ENCODE results near the gene RHOH.

The RHOH gene

DNA sequence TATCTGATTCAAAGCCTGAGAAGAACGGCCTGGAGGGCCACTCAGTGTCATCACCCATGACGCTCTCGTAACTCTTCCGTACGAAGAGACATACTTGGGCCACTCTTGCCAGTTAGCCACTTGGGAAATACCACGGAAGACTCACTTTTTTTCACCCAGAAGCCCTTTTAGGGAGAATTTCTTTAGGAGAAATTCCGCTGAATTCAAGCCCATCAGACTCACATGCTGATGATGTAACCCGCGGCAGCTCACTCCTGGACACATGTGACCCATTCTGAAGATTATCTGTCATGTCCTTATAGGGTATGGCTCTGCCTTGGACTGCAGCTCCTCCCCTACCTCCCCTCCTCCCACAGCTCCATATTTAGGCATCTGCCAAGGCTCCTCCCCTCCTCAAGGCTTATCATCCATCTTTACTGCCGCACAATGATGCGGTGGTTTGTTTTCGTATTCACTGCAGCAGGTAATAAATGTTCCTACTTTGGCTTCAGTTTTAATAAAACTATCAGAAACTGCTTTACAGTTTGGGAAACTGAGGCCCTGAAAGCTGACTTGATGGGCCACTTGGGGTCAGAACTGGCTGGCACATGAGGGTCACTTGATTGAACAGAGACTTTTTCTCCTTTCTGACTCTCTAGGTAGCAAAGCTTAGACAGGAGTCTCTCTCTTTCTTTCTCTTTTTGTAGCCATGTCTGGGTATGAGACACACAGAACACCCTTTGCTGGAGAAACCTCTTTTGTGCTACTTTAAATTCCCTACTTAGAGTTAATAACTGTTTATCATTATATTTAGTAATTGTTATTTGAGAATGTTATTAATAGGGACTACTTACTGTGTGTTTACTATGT, 42.1 kb downstream of the RHOH start:
- no peak for DNase-seq

DNA sequence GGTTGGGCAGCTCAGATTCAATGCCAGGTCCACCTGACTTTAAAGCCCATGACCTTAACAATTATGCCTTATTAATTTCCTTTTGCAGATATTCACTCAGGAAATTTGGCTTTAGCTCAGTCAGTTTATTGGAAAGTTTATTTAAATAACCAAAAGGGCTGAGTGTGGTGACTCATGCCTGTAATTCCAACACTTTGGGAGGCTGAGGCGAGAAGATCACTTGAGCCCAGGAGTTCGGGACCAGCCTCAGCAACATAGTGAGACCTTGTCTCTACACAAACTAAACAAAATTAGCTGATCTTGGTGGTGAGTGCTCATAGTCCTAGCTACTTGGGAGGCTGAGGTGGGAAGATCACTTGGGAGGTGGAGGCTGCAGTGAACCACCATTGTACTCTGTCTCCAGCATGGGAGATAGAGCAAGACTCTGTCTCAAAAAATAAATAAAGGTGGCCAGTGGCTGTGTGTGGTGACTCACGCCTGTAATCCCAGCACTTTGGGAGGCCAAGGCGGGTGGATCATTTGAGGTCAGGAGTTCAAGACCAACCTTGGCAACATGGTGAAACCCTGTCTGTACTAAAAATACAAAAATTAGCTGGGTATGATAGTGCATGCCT, 43.3 kb downstream of the RHOH start:
- no peak for DNase-seq

DNA sequence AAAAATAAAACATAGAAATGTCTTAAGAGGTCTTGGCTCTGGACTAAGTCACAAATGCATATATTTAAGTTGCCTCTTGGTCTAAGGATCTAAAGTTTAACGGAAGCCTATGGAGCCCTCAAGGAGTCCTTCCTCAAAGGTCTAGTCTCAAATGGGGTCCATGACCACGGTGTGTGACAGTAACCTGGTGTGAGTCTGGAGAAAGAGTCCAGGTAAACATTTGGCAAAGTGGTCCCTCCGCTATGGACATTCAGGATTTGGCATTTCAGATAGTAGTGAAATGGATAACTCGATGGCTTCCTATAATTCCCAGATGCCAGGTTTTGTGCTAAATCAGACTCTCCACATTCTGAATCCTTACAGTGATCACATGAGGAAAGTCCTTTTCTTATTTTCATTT, 44.2 kb downstream of the RHOH start:
- DNase-seq = no peak

DNA sequence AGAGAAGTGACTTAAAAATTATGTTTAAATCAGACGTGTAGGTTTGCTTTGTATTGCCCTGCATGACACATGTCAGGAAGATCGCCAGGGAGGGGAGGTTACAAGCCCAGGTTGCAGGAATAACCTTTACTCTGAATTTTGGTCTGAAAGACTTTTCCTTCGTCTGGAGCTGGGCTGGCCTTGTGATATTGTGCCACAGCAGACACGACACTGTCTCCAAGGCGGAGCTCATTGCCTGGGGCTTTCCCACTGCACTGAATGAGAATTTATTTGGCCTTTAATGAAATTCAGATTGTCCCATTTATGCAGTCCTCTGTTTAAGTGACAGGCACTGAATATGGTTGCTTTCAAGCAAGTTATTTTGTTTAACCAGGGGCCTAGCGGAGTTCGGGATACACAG, 45.1 kb downstream of the RHOH start:
- DNase-seq = no peak

DNA sequence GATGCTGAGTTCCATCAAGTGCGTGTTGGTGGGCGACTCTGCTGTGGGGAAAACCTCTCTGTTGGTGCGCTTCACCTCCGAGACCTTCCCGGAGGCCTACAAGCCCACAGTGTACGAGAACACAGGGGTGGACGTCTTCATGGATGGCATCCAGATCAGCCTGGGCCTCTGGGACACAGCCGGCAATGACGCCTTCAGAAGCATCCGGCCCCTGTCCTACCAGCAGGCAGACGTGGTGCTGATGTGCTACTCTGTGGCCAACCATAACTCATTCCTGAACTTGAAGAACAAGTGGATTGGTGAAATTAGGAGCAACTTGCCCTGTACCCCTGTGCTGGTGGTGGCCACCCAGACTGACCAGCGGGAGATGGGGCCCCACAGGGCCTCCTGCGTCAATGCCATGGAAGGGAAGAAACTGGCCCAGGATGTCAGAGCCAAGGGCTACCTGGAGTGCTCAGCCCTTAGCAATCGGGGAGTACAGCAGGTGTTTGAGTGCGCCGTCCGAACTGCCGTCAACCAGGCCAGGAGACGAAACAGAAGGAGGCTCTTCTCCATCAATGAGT, 46.6 kb downstream of the RHOH start:
- no peak for DNase-seq

DNA sequence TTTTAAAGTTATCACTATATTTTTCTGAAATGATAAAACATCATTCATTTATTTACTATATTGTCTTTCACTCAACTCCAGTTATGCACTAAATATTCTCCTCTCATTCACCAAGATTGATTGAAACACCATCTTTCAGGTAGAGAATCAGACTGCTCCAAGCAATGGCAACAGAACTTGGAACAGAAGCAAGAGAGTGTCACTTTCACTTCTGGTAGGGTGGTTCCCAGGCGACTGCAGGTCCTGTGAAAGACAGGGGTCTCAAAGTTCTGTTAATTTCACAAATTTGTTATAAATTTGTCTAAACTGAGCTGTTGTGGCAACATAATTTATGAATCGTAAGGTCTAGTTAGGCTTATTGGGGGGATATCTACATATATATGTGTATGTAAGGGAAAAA, 47.8 kb downstream of the RHOH start:
- DNase-seq = no peak

DNA sequence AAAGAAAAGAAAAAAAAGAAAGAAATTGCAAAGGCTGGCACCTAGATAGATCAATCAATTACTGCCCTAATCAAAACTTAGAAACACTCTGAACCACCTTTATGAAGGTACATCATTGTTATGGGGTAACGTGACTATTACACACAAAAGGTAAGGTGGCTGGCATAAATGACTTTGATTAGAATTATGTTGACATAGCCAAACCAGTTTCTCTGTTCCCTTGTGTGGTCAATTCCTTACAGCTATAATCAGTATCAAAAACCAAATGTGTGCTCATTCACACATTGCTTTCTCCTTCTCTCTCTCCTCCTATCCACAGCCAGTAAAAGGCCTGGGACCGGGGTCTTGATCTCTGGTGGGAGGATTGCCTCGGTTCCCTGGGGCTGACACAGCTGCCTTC, 48.7 kb downstream of the RHOH start:
- DNase-seq = no peak

DNA sequence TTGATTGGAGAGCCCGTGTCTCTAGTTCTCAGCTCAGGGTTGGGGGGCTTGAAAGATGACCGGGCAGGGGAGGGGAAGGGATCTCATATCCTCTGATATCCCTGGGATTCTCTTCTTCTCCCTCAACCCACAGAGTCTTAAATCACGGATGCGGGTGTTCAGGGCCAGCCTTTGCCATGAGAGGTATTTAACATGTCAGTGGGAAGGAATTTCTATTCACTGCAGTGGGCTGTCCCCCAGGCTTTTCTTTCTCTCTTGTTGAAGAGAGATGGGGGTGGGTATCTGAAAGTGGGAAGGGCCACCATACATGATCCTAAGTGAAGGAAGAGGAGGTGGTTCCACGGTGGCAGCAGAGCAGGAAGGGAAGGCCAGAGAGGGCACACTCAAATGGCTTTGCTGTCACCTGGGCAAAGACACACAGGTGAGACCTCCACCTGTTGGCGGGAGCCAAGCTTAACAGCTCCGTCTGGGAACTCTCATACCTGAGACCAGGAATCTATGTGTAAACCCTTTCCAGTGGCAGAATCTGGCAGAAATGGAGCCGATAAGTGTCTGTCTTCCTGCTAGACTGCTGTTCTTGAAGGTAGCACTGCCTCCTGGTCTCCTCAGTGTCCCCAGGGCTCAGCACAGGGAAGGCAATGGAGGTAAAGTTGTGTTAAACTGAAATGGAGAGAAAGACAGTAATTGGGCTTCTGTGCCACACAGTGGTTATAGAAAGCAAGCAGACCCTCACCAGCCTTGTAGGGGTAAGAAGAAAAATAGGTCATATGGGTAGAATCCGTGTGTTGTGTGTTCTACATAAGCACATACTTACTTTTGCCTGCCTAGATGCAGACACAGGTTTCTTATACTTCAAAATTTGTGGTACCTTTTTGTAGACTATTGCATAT, 49.4 kb downstream of the RHOH start:
- no peak for DNase-seq

DNA sequence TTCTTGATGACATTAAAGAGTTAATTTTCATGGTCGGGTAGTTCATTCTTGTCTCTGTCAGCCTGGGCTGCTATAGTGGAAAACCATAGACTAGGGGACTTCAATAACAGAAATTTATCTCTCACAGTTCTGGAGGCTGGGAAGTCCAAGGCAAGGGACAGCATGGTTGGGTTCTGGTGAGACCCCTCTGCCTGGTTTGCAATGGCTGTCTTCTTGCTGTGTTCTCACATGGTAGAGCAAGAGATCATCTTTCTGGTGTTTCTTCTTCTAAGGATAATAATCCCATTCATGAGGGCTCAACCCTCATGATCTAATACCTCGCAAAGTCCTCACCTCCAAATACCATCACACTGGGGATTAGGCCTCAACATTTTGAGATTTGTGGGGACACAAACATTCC, 50.1 kb downstream of the RHOH start:
- no peak for DNase-seq

DNA sequence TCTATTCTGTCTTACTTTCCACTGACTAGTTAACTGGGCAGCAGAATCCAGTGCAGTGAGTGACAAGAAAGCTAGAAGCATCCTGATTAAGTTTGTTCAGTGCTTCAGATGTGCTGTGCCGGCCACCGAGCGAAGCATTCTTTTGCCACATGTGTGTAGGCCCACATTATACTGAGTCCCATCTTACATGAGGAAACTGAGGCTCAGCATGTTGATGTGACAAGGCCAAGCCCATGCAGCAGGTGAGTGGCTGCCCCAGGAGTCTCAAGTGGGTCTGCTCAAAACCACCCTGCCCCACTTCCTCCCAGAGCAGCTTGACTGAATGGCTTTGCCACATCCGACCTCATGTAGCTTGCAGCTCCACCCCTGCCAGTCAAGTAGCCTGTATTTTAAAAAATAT, 50.5 kb downstream of the RHOH start:
- no peak for DNase-seq

DNA sequence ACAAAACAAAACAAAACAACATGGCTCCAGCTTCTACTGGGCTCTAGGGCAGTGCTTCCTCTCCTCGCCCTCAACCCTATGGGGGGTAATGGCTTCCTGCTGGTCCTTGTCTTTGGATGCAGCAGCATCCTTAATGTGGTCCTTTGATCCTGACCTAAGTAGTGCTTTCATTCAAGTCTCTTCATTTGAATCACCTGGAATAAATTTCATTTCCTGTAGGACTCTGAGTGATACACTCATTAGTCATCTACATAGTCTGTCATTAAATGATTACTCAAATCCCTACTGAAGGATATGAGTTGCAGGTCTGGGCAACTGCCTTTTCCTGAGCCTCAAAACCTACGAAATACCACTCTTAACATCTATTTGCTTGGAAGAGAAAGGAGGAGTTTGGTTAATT, 54.5 kb downstream of the RHOH start:
- DNase-seq = no peak

DNA sequence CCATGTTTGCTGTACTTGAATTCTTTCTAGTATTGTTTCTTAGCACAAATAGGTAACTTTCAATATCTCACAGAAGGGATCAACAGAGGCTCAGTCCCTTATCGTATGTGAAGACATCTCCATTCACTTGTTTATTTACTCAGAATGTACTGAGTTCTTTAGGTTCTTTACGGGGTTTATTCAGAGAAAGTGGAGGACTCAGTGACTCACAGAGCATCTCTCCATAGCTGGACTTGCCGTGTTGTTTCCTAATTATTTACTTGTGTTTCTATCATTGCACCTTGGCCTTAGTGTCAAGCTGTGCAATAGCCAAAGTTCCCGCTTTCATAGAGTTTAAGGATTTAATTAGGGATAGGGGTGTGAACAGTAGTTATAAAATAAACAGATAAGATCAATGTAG, 57.1 kb downstream of the RHOH start:
- DNase-seq = no peak

DNA sequence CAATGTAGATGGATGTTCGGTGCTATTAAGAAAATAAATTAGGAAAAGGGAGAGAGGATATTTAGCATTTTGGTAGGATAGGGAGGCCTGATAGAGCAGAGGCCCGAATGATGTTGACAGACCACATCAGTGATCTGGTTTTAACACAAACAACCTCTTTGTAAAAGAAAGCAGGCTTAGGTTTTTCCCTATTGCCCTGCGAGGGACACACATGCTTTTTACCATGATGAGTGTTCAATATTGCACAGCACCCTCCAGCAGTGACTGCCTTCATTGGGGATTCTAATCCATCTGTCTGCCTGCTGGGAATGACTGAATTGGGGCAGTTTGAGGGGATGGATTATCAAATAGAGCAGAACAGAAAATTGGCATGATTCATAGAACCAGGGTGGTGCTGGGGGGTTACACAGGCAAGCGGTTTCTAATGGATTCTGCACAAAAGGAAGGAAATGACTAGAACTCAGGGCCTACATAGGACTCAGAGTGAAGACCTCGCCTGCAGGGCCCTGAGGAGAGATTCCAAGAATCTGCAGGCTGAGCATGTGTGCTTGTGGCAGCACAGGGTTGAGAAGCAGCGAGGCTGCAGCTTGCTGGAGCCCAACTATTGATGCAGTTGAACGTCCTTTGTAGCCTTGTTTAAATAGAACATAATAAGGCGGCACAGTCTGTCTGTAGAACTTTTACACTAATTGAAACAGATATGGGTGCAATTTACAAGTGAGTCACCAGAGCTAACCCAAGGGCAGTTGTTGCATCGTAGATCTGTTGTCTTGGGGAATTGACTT, 58.0 kb downstream of the RHOH start:
- no peak for DNase-seq

DNA sequence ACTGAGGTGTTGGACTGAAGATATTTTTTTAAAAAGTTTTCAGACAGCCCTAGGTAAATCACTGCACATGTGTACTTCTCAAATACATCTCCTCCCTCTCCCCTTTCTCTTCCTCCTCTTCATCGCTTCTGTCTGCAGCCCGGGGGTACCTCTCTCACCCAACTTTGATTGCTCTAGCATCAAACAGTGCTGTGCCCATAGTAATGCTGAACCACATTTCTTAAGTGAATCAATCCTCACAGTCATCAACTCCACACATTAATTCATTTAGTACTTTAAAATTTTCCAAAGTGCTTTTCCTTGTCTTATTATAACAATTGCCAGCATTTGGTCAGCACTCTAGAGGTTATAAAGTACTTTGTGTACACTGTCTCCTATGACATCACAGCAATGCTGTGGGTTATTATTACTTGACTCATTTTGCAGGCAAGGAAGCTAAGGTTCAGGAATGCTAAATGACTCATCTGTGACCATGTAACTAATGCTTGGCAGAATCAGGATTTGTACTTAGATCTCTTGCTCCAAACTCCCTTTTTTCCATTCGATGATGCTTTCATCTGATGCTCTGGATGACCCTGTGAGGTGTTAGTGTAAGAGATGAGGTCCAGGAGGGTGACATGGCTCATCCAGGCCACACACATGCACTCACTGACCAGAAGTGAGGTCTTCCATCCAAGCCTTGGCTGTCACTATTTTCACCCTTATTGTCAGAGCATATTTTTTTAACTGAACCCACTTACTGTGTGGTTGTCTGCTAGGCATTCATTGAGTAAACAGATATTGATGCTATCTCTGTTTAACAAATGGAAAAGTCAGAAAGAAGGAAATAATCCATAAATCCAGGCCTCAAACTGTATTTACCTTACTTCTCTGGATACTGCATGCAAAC, 58.8 kb downstream of the RHOH start:
- DNase-seq = no peak

DNA sequence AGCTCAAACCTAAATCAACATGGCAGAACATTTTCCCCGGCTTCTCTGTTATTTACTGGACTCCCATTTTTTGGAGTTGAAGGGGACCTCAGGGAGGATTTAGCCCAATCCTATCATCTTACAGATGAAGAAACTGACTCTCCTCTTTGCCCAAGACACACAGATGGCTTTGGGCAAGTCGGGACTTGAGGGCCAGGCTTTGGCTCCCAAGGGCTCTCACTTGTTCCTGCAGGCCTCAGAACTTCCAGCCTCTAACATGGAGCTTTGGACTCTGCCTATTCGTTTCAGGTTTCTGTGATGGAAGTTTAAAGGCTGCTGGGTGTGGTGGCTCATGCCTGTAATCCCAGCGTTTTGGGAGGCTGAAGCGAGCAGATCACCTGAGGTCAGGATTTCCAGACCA, 59.5 kb downstream of the RHOH start:
- DNase-seq = no peak

DNA sequence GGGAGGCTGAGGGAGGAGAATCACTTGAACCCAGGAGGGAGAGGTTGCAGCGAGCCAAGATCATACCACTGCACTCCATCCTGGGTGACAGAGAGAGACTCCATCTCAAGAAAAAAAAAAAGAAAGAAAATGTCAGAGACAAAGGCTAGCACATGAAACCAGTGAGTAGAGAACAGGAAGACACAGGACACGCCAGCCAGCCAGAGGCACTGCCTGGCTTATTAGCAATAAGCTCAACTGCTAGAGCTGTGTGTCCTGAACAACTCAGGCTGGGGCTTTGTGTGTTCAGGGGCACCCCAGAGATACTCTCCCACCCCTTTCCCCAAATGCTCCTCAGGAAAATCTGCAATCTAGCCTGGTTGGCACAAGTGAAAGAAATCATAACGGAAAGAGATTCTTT, 60.0 kb downstream of the RHOH start:
- DNase-seq = no peak

DNA sequence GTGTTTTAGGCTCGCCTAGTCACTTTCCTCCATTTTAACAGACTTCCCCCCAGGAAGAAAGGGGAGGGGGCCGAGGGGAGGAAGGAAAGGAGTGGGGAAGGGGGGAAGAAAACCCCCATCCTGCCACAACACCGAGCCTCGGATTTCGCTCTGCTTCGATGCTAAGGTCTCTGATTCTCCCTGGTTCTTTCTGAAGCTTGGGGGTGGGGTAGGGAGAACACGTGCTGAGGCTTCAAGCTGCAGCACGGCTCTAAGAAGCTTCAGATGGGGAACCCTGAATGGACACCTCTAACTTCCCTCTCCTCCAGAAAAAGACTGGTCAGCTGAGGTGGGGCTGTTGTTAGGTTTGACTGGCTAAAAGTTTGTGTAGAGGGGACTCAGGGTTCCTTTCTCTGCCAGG, 61.8 kb downstream of the RHOH start:
- DNase-seq = no peak

DNA sequence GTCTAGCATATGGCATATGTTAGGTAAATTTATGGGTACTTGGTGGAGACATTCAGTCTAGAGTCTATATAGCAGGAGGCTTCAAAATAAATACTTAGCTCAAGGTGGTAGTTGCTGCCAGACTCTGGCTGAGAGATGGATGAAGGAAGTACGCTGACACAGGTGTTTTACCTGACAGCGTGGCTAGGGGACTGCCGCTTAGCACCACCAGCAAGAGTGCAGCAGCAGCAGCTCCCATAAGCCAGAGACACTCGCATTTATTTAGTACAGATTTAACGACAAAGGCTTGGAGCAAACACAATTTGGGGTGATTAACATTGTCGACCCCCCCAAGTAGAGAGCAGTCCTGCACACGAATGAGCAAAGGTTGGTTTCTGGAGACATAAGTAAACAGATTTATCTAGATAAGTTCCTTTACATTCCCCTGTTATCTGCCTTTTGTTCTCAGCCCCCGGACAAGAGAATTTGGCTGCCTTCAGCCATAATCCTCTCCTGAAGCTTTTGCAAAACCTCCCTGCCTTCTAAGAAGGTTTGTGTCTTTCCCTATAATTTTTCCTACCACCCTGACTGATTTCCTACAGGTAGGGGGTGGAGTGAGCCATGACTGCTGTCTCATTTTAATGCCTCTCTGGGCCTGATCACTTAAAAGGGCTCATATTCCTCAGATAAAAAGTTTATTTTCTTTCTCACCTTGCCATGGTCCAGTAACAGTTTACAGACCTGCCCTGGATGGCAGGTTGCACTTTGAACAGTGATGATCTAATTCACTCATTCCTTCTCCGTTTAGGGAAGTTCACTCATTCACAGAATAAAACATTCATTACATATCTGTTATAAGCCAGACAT, 64.6 kb downstream of the RHOH start:
- no peak for DNase-seq

DNA sequence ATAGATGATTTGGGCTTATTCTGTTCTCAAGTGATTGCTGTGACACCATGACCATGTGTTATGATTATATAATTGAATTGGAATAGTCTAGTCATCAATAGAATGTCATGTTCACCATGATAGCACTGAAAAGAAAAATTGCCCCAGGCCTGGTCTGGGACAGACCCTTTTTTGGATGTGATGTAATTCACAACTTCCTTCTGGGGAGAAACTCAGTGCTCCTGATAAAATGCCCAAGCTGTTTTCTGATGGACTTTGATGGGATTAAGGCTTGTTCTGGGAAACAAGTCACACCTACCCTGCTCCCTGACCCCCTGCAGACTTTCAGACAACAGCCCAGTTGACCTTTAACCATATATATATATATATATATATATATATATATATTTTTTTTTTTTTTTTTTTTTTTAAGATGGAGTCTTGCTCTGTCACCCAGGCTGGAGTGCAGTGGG, 65.3 kb downstream of the RHOH start:
- DNase-seq = no peak

DNA sequence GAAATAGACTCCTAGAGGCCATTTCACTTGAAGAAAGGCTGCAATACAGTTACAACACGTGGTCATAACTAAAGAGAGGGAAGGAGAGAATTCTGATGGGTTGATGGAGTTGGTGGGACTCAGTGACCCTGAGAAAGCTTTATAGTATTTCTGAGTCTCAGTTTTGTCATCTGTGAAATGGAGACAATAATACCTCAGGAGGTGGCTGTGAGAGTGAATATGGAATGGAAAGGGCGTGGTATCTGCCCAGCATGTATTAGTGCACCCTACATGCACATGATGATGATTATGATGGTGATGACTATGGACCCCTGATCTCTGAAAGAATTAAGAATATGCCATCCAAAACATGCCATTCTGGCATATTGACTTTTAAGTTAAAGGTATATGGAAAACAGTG, 66.0 kb downstream of the RHOH start:
- no peak for DNase-seq

DNA sequence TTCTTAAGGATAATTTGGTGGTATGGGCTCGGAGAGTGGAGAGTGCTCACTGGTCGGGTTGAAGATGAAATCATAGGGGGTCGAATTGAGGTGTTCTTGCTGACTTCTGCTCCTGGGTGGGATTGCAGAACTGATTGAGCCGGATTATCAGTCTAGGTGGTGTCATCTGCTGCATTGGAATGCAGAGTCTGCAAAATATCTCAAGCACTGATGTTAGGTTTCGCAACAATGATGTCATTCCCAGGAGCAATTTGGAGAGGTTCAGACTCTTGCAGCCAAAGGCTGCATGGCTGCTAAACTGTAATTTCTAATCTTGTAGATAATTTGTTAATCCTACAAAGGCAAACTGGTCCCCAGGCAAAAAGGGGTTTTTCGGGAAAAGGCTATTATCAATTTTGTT, 67.7 kb downstream of the RHOH start:
- DNase-seq = no peak
